Heart left ventricle (tissue), 16 donors: ENCODE measurements around the gene BAZ2A. TPM values are rescaled to one million over a fixed set of nuclear protein-coding genes. Genes with fewer than 3 reads are reported as not detected.
A peak's percentile ranks its signal among the peaks of the same experiment; 100 is the strongest.

Experiments used
- ATAC-seq, 4 donors: fragments of 200-7000 bp; cut with Tn5 transposase; one replicate each; pipeline ENCODE4 v1.9.1; 2020 to 2022; ENCODE audit warnings: moderate library complexity in 4 of 4, mild to moderate bottlenecking in 3 of 4, moderate number of reproducible peaks in 1 of 4
- DNase-seq, 5 donors: peaks; one replicate each; pipeline ENCODE4 v3.0.0-alpha.2; 2020
- H3K27ac ChIP-seq, 12 donors: fragments of 200-600 bp; sonication (generic) in 4 of 12; one replicate each; pipeline versions ENCODE4 v1.5.0 to v1.8.0; 2016 to 2022; ENCODE audit warnings: mild to moderate bottlenecking in 2 of 12
- H3K27me3 ChIP-seq, 9 donors: fragments of 200-600 bp; sonication (generic) in 2 of 9; one replicate each; pipeline versions ENCODE4 v1.5.1 to v1.8.0; 2016 to 2022; ENCODE audit warnings: mild to moderate bottlenecking in 3 of 9
- H3K36me3 ChIP-seq, 9 donors: fragments of 200-600 bp; sonication (generic) in 2 of 9; one replicate each; pipeline versions ENCODE4 v1.5.0 to v1.8.0; 2018 to 2022; ENCODE audit warnings: mild to moderate bottlenecking in 2 of 9
- H3K4me1 ChIP-seq, 12 donors: fragments of 200-600 bp; sonication (generic) in 4 of 12; one replicate each; pipeline versions ENCODE4 v1.5.0 to v1.8.0; 2016 to 2022; ENCODE audit warnings: mild to moderate bottlenecking in 3 of 12
- H3K4me3 ChIP-seq, 12 donors: fragments of 200-600 bp; sonication (generic) in 4 of 12; one replicate each; pipeline versions ENCODE4 v1.5.0 to v1.8.0; 2017 to 2022; ENCODE audit warnings: mild to moderate bottlenecking in 9 of 12, moderate library complexity in 4 of 12
- H3K9me3 ChIP-seq, 12 donors: fragments of 200-600 bp; sonication (generic) in 4 of 12; one replicate each; pipeline versions ENCODE4 v1.5.0 to v1.8.0; 2016 to 2022; ENCODE audit warnings: mild to moderate bottlenecking in 1 of 12
- POLR2A ChIP-seq, 2 donors: fragments of 450-650 bp; IDR thresholded peaks; one replicate each; pipeline ENCODE4 v1.6.1; 2017; ENCODE audit warnings: antibody characterized with exemption in 2 of 2, mild to moderate bottlenecking in 2 of 2, moderate library complexity in 2 of 2
- WGBS, 4 donors: extraction: QIAGEN DNeasy Blood & Tissue Kit in 2 of 4; methylation state at CpG; one replicate each; pipeline versions ENCODE4 v1.1.5 to v1.1.7; 2013 to 2018; 5-methylcytosine and 5-hydroxymethylcytosine counted together
- intact Hi-C, 10 donors: fragments of 100-400 bp; cut with DNase I; formaldehyde crosslinking; loops; one replicate each; pipeline versions ENCODE4 v1.11.1 to v1.14.2; 2022
- polyA plus RNA-seq, 2 donors: library from polyadenylated mRNA; stranded (reverse); fragments of 200-250 nt; gene quantifications; one replicate each; pipeline ENCODE4 v1.2.3, GENCODE V29; 2013
- total RNA-seq, 9 donors: library from RNA; depleted of rRNA in 2 of 9; stranded (reverse); fragments of >200 nt in 2 of 9; fragmentation: NEBNext Ultra II Directional in 3 of 9; extraction: Animal tissue kit (Norgen Biotek cat#: 25700) in 3 of 9; gene quantifications; one replicate each; pipeline versions ENCODE4 v1.1.0 to v1.2.4, GENCODE V29; 2016 to 2023
- TF ChIP-seq, protein P1 (sequence below), 12 donors: fragments of 200-600 bp; sonication (generic) in 4 of 12; IDR thresholded peaks; one replicate each; pipeline versions ENCODE4 v1.5.0 to v1.8.0; 2018 to 2022; ENCODE audit warnings: antibody characterized with exemption in 12 of 12, mild to moderate bottlenecking in 5 of 12
- donor health status: ischemic (EF 13 %, LVEDD 7.1; RV severe dilation, severe dysfunction).
- donor health status: healthy with polysubstance abuse.
- donor health status: DM: no; HTN: yes; CAD: no.
- donor health status: DM: no; HTN: no; CAD: no.
- donor health status: ischemic (EF 25% LVEDD 6.9; RV normal size, moderate dysfunction).
- donor health status: ischemic (EF 25% LVEDD 5.7; RV mildly dilated, moderate dysfunction).
- donor health status: healthy.
- donor health status: DM: yes; HTN: yes; CAD: no.
- donor health status: ischemic (EF 35%, LVEDD 5.7; RV mildly dilated, moderate dysfunction).
- donor health status: nonischemic (EF 11% LVEDD 7.7; RV severe dilation, severe dysfunction).
- donor health status: DM: yes; HTN: yes; CAD: no.
- donor health status: PGD.
- donor health status: ischemic (EF 29% LVEDD 5.4; RV normal size, mild dysfunction).
- donor health status: nonischemic (EF 23%, LVEDD 6.1; RV moderate dilation, normal function).

BAZ2A gene
- total and polyA plus RNA-seq, 11 donors: 25.2 to 71.5 (median 36.4) TPM

DNA sequence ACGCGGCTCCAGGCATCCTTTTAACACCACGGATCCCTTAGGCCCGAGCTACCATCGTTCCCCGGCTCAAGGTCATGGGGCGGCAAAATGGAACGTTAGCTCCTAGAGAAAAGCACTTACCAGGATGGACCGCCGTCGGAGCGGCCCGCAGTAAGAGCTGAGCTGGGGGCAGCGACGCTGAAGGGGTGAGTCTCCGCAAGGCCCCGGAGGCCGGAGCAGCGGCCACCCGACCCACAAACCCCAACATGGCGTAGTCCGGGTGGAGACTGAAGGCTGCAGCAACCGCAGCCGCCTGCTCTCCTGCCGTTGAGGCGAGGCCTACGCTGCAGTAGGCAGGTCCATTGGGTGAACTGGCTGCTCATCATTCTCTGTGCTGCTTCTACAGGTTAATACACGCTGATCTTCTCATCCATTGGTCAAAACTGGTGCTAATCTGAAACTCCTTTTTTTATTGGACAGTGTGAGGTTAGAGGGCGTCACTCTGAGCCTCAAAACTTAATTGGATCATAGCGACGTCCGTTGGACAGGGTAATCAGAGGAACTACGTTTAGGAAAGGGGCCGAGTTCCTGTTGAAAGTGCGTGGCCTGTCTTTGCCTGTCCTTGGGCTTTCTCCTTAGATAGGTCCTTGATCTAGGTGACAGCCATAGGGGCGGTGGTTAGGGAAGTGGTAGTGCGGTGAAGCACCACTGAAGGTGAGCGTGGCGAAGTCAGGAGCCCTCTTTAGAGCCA, 15.8 kb upstream of the BAZ2A start, which contains the start of gene ATP5F1B:
ATP5F1B (minus strand) TSS at position 268 of the 730 bp plus-strand sequence; CDS start at position 247, 21 bp downstream.
- peak within 1 kb of the TSS; percentile 75 to 99 (median 86) for H3K4me3 ChIP-seq
- H3K4me1 ChIP-seq: peaks cover 5 to 48% (median 38%) of the 10 kb centered on the region in 12 donors
- WGBS, 4 donors: 0 to 4% (median 0%) methylated on average over 30 to 39 of the region's 39 CpGs
- no peaks in the 10 kb centered on the region for H3K27me3 ChIP-seq
- TF ChIP-seq, protein P1, sequence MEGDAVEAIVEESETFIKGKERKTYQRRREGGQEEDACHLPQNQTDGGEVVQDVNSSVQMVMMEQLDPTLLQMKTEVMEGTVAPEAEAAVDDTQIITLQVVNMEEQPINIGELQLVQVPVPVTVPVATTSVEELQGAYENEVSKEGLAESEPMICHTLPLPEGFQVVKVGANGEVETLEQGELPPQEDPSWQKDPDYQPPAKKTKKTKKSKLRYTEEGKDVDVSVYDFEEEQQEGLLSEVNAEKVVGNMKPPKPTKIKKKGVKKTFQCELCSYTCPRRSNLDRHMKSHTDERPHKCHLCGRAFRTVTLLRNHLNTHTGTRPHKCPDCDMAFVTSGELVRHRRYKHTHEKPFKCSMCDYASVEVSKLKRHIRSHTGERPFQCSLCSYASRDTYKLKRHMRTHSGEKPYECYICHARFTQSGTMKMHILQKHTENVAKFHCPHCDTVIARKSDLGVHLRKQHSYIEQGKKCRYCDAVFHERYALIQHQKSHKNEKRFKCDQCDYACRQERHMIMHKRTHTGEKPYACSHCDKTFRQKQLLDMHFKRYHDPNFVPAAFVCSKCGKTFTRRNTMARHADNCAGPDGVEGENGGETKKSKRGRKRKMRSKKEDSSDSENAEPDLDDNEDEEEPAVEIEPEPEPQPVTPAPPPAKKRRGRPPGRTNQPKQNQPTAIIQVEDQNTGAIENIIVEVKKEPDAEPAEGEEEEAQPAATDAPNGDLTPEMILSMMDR (IDR thresholded peaks at IDR 0.05): peak in 1 of 12 donors; percentile 9
- peak; percentile 90 to 98 for TF ChIP-seq POLR2A (IDR thresholded peaks at IDR 0.05)
- no peaks in the 10 kb centered on the region for H3K9me3 ChIP-seq
- DNase-seq (peak; percentile 94 to 99 (median 98)), ATAC-seq (peak; percentile 97 to 99 (median 98))
- H3K27ac ChIP-seq: peak within 1 kb of the TSS; percentile 87 to 98 (median 96)
- intact Hi-C loops: loop anchor here (1.0 to 10.0 kb wide), 8 partner anchors 36 to 79 kb away; partner anchors contain the start of genes NACA (in 6 of the 10) and PTGES3 (in 5 of the 10)
- H3K36me3 ChIP-seq: peaks cover 3 to 42% (median 39%) of the 10 kb centered on the region in 9 donors

- Histone ChIP-seq H3K4me1 (peaks cover 5 to 53% (median 40%) of the 10 kb centered on the region in 12 donors), H3K4me3 (peak overlapping the region; percentile 75 to 99 (median 86)), H3K27me3 (no peaks in the 10 kb centered on the region), H3K36me3 (peaks cover 3 to 48% (median 45%) of the 10 kb centered on the region in 9 donors), H3K9me3 (no peaks in the 10 kb centered on the region), H3K27ac (peak overlapping the region; percentile 87 to 98 (median 96))
- ATAC-seq (peak in 3 of 4 donors; percentile 9 to 26 (median 18)), DNase-seq (peak in 2 of 5 donors; percentile 22 to 44)
- WGBS, 4 donors: 0 to 1% (median 0%) methylated on average over 24 to 29 of the region's 29 CpGs
- intact Hi-C loops: loop anchor here in 8 of 10 donors (2.0 to 10.0 kb wide), 6 partner anchors 37 to 80 kb away; partner anchors contain the start of genes NACA (in 4 of the 8) and PTGES3 (in 3 of the 8)
- TF ChIP-seq, protein P1 (IDR thresholded peaks at IDR 0.05): no peak
- TF ChIP-seq POLR2A (IDR thresholded peaks at IDR 0.05): no peak
These were observed 15.1 kb upstream of the BAZ2A start for GRCh38 chr12:56645201-56645716.

GRCh38 chr12:56644654-56645053, 14.5 kb upstream of the BAZ2A start:
- peak overlapping the region in 11 of 12 donors; percentile 87 to 98 (median 96) for H3K27ac ChIP-seq
- TF ChIP-seq, protein P1 (IDR thresholded peaks at IDR 0.05): no peak
- no peak for TF ChIP-seq POLR2A (IDR thresholded peaks at IDR 0.05)
- H3K9me3 ChIP-seq: no peaks in the 10 kb centered on the region
- H3K27me3 ChIP-seq: no peaks in the 10 kb centered on the region
- intact Hi-C loops: loop anchor here in 8 of 10 donors (2.0 to 10.0 kb wide), 6 partner anchors 38 to 80 kb away; partner anchors contain the start of genes NACA (in 4 of the 8) and PTGES3 (in 3 of the 8)
- peaks cover 5 to 59% (median 43%) of the 10 kb centered on the region in 12 donors for H3K4me1 ChIP-seq
- peak overlapping the region; percentile 75 to 99 (median 86) for H3K4me3 ChIP-seq
- peaks cover 3 to 54% (median 51%) of the 10 kb centered on the region in 9 donors for H3K36me3 ChIP-seq
- ATAC-seq (no peak), DNase-seq (no peak)
- WGBS, 4 donors: 33 to 35% (median 33%) methylated on average over 4 of the region's 4 CpGs
